ENCODE data around the gene LGALS7.
"Not testable (repeated sequence)": the region's sequence is repeated elsewhere in the genome, so short reads cannot be mapped to it uniquely, and the experiment has no call there.

The LGALS7 gene

DNA sequence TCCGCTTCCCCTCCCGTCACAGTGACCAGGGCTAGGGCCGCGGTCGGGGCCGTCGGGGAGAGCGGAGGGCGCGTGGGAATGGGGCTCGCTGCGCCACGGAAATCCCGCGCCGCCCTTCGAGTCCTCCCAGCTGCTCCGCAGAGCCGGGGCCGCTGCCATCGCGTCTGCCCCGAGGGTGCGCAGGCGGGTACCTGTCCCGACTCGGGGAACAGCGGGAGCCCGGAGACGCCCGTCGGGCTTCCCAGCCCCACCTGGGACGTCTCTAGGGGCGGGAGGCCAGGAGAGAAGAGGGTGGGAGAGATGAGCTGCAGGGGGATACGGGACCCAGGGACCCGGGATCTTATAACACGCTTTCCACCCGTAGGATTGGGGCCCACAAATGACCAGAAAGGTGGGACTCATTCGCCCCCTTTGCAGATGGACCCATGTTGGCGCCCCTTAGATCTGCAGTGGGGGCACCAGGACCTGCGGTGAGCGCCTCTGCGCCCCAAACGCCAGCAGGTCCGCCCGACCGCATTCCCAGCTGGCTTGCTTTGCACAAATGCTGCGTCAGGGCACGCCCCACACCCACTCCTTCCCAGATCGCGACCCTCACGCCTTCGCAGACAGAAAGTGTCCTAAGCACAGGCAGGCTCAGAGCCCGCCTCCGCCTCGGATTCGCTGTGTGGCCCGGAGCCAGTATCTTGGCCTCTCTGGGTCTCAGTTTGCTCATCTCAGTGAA is 2.9 kb downstream of the LGALS7 start:
- DNase-seq = not testable (repeated sequence)

DNA sequence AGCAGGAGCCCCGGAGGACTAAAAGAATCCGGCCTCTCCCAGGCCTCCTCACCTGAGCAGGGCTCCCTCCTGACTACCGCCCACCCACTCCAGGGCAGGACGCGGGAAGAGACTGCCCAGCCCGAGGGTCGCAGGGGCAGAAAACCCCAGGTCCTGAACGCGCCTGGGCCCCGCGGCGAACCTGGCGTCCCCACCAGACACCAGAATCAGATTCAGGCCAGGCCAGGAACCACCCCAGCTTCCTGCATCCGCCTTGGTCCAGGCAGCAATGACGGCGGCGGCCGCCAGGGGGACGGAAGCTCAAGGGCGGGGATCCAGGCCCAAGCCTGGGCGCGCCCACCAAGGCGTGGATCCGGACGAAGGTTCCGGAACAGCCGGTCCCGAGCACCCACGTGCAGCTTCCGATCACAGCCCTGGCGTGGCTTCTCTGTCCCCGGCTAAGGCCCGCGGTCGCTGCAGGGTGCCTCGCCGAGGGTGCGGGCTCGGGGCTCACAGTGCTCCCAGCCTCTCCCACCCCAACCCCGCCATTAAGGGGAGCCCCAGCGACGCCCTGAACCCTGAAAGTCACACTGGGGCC is 3.6 kb downstream of the LGALS7 start:
- no peak for DNase-seq

DNA sequence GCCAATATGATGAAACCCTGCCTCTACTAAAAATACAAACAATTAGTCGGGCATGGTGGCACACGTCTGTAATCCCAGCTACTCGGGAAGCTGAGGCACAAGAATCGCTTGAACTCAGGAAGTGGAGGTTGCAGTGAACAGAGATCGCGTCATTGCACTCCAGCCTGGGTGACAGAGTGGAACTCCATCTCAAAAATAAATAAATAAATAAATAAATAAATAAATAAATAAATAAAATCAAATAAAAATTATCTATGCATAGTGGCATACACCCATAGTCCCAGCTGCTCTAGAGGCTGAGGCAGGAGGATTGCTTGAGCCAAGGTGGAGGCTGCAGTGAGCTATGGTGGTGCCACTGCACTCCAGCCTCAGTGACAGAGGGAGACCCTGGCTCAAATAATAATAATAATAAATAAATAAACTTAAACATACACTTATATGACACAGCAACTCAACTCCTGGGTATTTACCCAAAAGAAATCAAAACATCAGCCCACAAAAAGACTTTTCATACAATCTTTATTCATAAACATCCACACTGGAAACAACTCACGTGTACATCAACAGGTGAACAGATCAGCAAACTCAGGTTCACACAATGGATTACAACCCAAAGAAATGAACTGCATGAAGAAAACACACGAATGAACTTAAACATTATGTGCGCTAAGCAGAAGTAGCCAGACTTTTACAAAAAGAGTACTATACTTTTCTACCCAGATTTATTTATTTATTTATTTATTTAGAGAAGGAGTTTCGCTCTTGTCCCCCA is 6.9 kb downstream of the LGALS7 start:
- no peak for DNase-seq

DNA sequence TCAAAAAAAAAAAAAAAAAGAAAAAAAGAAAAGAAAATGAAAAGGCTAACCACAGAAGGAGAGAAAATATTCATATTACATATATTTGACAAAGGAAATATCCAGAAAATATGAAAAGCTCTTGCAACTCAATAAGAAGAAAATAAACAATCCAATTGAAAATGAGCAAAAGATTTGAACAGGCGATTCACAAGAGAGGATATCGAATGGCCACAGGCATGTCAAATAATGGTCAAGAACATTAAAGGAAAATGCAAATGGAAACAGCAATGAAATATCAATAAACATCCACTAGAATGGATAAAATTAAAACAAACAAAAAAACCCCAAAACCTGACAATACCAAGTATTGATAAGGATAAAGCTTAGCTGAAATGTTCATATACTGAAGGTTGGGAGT is 8.1 kb downstream of the LGALS7 start:
- DNase-seq = no peak

DNA sequence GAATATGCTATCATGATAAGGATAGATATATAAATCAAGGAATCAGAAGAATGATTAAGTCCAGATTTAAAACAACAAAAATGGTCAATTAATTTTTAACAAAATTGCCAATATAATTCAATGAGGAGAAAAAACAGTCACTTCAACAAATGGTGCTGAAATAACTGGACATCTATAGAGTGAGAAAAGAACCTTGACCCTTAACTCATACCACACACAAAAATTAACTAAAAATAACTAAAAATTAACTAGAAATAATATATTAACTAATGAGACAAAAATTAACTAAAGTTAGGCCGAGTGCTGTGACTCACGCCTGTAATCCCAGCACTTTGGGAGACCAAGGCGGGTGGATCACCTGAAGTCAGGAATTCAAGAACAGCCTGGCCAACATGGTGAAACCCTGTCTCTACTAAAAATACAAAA is 9.5 kb downstream of the LGALS7 start:
- DNase-seq = no peak

DNA sequence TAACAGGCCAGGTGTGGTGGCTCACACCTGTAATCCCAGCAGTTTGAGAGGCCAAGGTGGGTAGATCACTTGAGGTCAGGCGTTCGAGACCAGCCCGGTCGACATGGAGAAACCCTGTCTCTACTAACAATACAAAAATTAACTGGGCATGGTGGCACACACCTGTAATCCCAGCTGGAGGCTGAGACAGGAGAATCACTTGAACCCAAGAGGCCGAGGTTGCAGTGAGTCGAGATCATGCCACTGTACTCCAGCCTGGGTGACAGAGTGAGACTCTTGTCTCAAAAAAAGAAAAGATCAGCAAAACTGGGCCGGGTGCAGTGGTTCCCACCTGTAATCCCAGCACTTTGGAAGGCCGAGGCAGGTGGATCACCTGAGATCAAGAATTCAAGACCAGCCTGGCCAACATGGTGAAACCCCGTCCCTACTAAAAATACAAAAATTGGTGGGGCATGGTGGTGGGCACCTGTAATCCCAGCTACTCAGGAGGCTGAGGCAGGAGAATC is 11.4 kb downstream of the LGALS7 start:
- DNase-seq = not testable (repeated sequence)

DNA sequence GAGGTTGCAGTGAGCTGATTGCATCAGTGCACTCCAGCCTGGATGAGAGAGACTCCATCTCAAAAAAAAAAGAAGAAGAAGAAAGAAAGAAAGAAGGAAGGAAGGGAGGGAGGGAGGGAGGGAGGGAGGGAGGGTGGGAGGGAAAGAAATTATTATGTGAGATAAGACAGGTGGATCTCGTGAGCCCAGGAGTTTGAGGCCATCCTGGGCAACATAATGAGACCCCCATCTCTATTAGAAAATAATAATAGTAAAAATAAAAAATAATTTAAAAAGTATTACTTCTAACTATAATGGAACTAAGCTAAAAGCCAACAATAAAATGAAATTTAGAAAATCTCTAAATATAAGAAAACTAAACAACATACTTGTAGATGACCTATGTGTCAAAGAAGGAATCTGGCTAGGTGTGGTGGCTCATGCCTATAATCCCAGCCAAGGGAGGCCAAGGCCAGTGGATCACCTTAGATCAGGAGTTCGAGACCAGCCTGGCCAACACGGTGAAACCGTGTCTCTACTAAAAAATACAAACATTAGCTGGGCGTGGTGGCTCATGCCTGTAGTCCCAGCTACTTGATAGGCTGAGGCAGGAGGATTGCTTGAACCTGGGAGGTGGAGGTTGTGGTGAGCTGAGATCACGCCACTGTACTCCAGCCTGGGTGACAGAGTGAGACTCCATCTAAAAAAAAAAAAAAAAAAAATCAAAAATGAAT is 12.4 kb downstream of the LGALS7 start:
- DNase-seq = not testable (repeated sequence)

DNA sequence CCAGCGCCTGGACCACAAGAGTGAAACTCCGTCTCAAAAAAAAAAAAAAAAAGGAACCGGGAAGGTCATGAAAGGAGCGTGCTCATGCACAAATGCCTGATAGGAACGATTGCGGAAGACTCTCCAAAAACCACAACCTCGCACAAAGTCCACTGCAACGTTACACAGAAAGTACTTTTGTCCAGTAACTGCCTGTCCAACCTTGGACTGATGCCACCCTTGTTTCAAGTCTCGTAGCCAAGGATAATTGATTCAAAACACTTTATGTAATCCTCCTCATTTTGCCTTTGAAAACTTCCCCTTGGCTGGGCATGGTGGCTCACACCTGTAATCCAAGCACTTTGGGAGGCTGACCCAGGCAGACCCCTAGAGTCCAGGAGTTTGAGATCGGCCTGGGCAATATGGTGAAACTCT is 13.7 kb downstream of the LGALS7 start:
- no peak for DNase-seq

DNA sequence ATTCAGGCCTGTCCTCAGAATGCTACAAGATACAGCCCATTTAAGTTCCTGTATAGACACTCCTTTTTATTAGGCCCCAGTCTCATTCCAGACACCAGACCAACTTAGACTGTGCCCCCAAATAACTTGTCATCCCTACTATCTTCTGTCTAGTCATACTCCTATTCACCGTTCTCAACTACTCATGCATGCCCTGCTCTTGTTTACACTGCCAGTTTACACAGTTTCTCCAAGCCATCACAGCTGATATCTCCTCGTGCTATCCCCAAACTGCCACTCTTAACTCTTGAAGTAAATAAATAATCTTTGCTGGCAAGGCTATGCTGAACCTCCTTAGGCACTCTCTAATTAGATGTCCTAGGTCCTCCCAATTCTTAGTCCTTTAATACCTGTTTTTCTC is 19.1 kb downstream of the LGALS7 start:
- not testable (repeated sequence) for DNase-seq

DNA sequence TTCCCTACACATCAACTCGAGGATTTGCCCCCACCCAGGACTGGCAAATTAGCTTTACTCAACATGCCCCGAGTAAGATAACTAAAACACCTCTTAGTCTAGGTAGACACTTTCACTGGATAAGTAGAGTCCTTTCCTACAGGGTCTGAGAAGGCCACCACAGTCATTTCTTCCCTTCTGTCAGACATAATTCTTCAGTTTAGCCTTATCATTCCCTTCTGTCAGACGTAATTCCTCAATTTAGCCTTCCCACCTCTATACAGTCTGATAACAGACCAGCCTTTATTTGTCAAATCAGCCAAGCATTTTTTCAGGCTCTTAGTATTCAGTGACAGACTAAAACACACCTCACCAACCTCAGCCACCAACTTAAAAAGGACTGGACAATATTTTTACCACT is 19.5 kb downstream of the LGALS7 start:
- not testable (repeated sequence) for DNase-seq

DNA sequence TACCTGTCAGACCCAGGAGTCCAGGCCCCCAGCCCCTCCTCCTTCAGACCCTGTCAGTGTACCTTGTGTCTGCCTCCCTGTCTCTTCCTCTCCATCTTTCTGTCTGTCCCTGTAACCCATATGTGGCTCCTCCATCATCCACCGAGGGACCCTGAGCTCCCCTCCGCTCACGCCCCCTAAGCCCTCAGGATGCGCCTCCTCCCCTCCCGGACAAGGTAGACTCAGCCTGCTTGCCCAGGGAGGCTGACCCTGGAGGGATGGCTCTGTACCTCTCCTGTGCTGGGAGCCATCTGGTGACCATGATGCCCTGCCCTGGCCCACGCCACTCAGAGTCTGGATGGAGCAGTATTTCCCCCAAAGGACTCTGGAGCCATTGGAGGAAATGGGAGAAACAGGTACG is 28.0 kb downstream of the LGALS7 start:
- DNase-seq = no peak

DNA sequence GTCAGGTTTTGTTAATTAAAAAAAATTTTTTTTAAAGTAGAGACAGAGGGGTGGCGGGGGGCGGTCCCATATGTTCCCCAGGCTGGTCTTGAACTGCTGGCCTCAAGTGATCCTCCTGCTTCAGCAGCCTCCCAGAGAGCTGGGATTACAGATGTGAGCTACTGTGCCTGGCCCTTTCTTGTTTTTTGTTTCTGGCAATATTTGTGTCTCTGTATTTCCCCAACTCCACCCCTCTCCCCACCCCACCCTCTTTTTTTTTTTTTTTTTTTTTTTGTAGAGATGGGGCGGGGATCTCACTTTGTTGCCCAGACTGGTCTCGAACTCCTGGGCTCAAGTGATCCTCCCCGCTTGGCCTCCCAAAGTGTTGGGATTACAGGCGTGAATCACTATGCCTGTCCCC is 28.4 kb downstream of the LGALS7 start:
- DNase-seq = no peak

DNA sequence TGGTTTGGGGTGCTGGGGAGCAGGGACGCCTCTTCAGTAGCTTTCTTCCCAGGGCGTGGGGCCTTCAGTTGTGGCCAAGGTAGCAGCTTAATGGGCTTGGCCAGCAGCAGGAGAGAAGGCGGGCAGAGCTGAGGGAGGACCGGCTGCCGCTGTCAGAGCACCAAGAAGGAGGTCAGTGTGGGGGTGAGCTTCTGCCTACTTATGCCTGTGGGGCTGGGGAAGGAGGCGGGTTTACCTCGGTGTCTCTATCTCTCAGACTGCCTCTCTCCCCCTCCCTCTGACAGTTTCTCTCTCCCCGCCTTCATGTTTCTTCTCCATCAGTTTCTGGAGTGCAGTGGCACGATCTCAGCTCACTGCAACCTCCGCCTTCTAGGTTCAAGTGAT is 29.0 kb downstream of the LGALS7 start, which contains the start of gene CAPN12:
Gene CAPN12, minus strand, starts transcription at position 177 of the 384 bp plus-strand sequence. CDS start 309 bp downstream, outside the sequence.
- no peak for DNase-seq

DNA sequence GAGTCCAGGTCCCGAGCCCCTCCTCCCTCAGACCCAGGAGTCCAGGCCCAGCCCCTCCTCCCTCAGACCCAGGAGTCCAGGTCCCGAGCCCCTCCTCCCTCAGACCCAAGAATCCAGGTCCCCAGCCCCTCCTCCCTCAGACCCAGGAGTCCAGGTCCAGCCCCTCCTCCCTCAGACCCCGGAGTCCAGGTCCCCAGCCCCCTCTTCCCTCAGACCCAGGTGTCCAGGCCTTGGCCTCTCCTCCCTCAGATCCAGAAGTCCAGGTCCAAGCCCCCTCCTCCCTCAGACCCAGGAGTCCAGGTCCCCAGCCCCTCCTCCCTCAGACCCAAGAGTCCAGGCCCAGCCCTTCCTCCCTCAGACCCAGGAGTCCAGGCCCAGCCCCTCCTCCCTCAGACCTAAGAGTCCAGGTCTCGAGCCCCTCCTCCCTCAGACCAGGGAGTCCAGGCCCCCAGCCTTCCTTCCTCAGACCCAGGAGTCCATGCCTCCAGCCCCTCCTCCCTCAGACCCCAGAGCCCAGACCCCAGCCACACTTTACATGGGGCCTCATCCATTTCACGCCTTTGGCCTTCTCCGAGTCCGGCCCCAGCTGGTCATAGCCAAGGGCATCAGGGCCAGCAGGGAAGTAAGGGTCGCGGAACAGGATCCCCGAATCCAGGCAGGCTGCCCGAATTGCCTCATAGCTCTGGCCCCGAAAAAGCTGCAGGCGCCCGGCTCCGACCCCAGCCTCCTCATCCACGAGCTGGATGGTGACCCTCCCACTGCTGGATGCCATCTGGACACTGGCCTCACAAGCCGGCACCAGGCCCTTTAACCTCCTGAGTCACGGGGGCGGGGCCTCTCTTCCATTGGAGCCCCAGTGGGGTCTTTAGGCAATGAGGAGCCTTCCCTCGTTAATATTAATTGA is 29.7 kb downstream of the LGALS7 start:
- DNase-seq = no peak

DNA sequence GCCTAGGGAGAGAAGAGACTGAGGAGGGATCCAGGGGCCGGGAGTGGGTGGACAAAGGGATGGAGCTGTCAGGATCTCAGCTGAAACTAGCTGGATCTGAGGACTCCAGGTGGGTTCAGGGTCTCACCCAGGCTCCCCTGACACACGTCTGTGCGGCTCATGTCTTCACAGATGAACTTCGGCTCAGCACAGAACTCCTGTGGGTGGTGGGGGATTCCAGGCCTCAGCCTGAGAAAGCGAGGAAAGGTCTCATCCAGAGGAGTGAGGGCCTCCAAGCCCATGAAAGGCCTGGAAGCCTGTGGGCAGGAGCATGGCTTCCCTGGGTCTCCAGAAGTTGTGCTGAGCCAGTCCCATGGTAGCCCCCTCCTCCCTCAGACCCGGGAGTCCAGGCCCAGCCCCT is 30.4 kb downstream of the LGALS7 start:
- no peak for DNase-seq

DNA sequence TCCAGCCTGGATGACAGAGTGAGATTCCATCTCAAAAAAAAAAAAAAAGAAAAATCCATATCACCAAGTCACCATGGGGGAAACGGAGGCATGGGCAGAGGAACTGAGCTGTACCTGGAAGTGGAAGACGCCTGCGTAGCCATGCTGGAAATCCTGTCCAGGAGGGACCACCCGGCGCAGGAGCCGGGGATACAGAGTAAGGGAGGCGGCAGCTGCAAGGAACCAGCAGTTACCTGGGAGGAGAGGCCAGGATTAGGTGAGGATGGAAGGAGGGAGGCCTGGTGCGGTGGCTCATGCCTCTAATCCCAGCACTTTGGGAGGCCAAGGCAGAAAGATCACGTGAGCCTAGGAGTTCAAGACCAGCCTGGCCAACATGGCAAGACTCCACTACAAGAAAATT is 31.0 kb downstream of the LGALS7 start:
- DNase-seq = no peak

DNA sequence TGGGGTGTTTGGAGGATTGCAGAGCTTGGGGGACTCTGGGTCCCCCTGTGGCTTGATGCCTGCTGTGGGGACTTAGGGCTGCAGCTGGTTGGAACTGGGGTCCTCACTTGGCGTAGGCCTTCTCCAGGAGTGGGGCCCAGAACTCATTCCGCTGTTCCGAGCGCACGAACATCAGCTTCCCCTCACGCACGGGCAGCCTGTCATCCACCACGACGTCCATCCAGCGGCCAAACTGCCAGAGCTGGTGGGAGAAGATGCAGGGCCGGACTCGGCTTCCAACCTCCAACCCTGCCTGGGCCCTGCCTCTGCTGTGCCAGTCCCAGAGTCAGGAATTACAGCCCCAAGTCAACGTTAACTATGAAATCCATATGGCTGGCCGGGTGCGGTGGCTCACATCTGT is 31.6 kb downstream of the LGALS7 start:
- DNase-seq = no peak

DNA sequence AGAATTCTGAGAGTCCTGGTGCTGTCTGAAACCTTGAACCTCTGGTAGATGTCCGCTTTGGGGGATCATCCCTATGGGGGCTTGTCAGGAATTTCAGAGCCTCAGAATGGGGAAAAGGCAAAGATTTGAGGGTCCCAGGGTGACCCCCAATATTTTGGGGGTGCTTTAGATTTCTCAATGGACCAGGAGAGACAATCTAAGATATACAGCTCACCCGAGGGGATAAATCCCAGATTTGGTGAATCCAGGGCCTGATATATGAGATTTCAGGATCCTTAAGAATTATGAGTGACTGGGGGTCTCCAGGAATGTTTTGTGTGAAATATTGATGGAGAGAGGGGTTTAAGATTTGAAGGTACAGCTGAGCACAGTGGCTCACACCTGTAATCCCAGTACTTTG is 32.4 kb downstream of the LGALS7 start:
- DNase-seq = no peak

DNA sequence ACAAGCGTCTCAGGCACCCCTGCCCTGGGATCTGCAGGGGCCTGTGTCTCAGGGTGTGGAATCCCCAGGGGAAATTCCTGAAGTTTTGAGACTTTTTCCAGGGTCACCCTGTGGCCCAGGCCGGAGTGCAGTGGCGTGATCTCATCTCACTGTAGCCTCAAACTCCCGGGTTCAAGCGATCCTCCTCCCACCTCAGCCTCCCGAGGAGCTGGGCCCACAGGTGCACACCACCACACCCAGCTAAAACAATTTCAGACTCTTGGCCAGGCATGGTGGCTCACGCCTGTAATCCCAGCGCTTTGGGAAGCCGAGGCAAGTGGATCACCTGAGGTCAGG is 33.1 kb downstream of the LGALS7 start:
- no peak for DNase-seq

DNA sequence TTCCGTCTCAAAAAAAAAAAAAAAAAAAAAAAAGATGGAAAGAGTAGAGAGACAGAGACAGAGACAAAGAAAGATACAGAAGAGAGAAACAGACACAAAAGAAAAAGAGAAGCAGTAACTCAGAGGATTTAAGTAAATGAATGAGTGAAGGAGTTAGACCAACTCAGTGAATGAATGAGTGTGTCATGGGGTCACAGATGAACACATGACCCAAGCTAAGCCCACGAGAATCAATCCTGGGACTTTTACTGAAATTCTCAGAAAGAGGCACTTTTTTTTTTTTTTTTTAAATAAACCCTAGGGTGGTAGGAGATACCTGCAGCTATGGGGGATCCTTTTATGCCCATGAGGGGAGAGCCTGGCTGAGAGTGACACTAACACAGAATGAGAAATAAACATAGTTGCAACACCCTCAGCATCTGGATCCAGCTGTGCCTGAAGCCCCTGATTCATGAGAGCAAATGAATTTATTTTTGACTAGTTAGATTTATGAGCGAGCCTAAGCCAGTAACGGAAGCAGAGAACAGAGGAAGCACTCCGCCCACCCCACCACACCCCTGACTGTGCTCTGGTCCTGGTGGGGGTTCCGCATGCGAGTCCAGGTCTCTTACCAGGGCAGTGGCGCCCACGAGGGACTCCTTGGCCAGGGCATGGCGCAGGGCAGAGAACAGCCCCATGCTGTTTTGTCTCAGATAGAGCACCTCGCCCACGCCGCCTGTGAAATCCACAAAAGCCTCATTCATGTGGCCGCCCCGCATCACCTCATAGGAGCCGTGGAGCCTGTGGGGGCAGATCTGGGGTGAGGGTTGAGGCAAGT is 33.7 kb downstream of the LGALS7 start:
- no peak for DNase-seq
